ENCODE measurements around the gene DNTT.

DNA sequence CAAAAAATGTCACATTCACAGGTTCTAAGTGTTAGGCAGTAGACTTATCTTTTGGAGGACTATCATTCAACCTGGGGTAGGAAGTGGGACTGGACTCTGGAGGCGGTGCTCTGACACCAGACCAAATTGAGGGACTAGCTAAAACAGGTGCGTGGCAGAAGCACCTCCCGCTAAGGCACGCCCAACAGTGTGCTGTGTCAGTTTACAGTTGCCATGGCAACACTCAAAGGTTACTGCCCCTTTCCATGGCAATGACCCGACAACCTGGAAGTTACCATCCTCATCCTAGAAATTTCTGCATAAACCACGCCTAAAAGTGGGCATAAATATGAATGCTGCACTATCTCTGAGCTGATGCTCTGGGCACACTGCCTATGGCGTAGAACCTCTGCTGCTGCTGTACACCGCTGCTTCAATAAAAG is 18.9 kb upstream of the DNTT start:
- TF ChIP-seq, protein P1, sequence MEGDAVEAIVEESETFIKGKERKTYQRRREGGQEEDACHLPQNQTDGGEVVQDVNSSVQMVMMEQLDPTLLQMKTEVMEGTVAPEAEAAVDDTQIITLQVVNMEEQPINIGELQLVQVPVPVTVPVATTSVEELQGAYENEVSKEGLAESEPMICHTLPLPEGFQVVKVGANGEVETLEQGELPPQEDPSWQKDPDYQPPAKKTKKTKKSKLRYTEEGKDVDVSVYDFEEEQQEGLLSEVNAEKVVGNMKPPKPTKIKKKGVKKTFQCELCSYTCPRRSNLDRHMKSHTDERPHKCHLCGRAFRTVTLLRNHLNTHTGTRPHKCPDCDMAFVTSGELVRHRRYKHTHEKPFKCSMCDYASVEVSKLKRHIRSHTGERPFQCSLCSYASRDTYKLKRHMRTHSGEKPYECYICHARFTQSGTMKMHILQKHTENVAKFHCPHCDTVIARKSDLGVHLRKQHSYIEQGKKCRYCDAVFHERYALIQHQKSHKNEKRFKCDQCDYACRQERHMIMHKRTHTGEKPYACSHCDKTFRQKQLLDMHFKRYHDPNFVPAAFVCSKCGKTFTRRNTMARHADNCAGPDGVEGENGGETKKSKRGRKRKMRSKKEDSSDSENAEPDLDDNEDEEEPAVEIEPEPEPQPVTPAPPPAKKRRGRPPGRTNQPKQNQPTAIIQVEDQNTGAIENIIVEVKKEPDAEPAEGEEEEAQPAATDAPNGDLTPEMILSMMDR (IDR thresholded peaks at IDR 0.05; ENCODE audit: low read depth, low read length) = no peak
- TF ChIP-seq, protein P2, sequence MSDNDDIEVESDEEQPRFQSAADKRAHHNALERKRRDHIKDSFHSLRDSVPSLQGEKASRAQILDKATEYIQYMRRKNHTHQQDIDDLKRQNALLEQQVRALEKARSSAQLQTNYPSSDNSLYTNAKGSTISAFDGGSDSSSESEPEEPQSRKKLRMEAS (IDR thresholded peaks at IDR 0.05; ENCODE audit: low read depth, low read length) = no peak
- TF ChIP-seq POLR2A (IDR thresholded peaks at IDR 0.05; ENCODE audit: extremely low read depth, insufficient read length) (no peak), MYC (IDR thresholded peaks at IDR 0.05; ENCODE audit: low read depth, low read length) (no peak)

Measured in NB4 (cell line).